Dedifferentiated amniotic fluid mesenchymal stem cell (primary cell): ENCODE measurements around the gene STRADA.
A peak's percentile ranks its signal among the peaks of the same experiment; 100 is the strongest.

ENCODE experiments used
- DNase-seq: peaks from one replicate; pipeline ENCODE4 v3.0.0-alpha.2; 2016; ENCODE audit errors: extremely low spot score

Gene STRADA, protein sequence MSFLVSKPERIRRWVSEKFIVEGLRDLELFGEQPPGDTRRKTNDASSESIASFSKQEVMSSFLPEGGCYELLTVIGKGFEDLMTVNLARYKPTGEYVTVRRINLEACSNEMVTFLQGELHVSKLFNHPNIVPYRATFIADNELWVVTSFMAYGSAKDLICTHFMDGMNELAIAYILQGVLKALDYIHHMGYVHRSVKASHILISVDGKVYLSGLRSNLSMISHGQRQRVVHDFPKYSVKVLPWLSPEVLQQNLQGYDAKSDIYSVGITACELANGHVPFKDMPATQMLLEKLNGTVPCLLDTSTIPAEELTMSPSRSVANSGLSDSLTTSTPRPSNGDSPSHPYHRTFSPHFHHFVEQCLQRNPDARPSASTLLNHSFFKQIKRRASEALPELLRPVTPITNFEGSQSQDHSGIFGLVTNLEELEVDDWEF

GRCh38 chr17:63741408-63742173 is at the start of gene STRADA:
TSS of gene STRADA (minus strand) at chr17:63741799. CDS start at chr17:63728369, 13,430 bp downstream.
- peak; percentile 92 for DNase-seq

GRCh38 chr17:63790057-63790456 is 48.5 kb upstream of the STRADA start:
- no peak for DNase-seq

DNA sequence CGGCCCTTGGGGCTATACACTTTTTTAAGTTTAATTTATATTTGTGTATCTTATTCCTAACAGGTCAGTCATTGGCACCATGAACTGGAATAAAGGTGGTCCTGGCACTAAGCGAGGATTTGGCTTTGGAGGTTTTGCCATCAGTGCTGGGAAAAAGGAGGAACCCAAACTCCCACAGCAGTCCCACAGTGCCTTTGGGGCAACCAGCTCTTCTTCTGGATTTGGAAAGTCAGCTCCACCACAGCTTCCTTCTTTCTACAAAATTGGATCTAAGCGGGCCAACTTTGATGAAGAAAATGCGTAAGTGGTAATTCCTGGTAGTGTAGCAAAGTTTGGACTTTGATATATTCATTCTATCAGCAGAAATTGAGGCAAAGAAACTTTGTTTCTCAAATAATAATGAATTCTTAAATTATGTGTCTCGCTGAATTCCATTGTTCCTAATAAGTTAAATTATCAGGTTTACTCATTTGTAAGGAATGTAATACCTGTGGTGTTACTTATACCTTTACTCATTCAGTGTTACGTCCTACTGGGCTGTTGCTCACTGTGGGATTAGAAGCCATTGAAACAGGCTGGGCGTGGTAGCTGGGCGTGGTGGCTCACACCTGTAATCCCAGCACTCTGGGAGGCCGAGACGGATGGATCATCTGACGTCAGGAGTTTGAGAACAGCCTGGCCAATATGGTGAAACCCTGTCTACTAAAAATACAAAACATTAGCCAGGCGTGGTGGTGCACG is 45.5 kb upstream of the STRADA start:
- no peak for DNase-seq

DNA sequence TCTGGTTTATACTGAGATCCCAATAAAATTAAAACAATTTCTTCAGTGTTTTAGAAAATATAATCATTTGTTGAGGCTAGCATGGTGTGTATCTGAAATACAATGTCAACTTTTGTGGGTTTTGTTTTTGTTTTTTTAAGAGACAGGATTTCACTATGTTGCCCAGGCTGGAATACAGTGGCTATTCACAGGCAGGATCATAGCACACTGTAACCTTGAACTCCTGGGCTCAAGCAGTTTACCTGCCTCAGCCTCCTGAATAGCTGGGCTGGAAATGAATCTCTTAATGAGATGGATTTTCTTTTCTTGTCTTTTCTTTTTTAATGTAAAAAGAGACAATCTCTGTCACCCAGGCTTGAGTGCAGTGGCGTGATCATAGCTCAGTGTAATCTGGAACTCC is 44.5 kb upstream of the STRADA start:
- no peak for DNase-seq

DNA sequence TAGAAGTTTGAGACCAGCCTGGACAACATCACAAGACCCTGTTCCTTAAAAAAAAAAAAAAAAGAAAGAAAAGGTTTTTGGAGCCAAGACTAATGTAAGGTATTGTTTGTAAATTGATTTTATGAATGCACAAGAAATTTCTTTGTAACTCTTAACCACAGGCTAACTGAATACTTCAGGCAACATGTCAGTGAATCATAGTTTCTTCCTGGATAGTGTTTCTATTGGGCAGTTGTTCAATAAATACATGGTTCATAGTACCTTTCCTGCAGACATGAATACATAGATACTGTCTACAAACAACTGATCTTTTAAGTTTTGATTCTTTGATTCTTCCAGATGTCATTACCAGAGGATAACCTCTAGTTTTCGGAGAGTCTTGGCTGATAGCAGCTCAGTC is 44.0 kb upstream of the STRADA start:
- DNase-seq = peak; percentile 53

GRCh38 chr17:63783522-63783921 is 41.9 kb upstream of the STRADA start:
- DNase-seq = no peak

DNA sequence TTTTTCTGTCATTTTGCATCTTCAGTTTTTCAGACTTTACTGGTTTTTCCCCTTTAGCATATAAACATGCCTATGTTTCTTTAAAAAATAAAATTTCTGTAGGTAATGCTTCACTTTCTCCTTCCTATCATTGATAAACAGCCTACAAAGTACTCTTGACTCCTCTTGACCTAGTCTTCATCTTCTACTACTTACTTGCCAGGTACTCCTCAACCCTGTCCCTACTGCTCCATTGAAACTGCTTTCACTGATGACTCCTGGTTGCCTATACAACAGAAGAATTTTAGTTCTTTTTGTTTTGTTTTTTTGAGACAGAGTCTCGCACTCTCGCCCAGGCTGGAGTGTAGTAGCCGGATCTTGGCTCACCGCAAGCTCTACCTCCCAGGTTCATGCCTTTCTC is 39.3 kb upstream of the STRADA start:
- no peak for DNase-seq

DNA sequence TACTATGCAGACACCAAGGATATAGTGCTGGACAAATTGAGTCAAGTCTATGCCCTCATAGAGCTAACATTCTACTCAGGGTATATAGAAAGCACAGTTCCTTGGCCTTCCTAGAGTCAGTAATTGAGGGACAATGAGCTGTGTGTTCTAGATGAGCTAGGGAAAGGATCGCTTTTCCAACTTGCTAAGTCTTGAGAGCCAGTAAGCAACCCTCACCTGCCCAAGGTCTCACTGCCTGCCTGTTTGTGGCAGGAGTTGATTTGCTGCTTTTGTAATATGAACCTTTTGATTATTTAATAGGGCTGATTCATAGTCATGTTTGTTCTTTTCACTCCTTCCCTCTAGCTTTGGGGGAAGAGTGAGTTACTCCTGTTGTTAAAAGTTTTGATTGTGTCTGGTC is 38.9 kb upstream of the STRADA start:
- DNase-seq = no peak

DNA sequence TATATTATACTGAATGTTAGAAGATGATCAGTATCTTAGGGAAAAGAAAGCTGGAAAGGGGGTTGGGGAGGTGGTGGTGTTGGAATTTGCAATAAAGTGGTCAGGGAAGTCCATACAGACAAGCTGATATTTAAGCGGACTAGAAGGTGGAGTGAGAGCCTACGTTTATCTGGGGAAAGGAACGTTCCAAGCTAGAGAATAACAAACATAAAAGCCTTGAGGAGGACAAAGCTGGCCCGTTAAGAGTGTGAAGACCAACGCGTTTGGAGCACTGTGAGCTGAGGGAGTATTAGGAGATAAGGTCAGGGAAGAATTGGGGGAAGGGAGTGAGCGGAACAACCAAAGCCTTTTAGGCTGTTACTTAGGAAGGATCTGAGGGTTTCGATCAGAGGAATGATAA is 33.8 kb upstream of the STRADA start:
- no peak for DNase-seq

- DNase-seq = no peak
Measured at GRCh38 chr17:63774969-63775265, 33.3 kb upstream of the STRADA start.

DNA sequence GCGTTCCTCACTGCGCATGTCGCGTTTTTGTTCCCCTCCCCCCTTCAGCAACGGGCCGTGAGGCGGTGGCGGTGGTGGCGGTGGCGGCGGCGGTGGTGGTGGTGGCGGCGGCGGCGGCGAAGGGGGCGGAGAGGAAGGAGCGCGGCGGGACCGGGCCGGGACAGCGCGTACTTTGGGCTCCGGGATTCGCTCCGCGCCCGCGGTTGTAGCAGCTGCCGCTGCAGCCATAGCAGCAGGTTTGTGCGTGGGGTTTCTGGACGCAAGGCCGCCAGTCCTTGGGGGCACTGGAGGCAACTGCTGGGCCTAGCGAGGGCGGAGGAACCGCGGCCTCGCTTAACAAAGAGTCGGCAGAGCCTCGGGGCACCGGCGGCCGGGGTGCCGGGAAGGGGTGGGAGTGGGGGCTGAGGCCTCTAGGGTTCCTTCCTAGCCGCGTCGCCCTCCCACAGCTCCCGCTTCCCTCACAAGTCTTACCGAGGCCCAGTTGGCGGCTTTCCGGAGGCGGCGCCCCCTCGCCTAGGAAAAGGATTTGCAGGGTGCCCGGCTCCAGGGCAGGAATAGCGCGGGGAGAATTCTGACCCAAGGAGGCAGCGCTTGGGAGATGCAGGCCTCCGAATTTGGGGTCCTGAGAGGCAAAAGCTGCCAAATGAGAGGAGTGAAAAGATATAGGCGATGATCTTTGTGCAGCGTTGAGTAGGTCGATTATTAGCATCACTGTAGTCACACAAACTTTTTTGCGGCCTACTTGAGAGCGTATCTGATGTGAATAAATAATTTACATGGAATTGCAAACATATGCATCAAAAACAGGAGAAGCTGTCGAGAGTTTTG is 32.8 kb upstream of the STRADA start, which contains the start of gene DDX42:
TSS of gene DDX42 (plus strand) at position 30 of the 828 bp plus-strand sequence. CDS start 12,880 bp downstream, outside the sequence.
- peak; percentile 29 for DNase-seq

DNA sequence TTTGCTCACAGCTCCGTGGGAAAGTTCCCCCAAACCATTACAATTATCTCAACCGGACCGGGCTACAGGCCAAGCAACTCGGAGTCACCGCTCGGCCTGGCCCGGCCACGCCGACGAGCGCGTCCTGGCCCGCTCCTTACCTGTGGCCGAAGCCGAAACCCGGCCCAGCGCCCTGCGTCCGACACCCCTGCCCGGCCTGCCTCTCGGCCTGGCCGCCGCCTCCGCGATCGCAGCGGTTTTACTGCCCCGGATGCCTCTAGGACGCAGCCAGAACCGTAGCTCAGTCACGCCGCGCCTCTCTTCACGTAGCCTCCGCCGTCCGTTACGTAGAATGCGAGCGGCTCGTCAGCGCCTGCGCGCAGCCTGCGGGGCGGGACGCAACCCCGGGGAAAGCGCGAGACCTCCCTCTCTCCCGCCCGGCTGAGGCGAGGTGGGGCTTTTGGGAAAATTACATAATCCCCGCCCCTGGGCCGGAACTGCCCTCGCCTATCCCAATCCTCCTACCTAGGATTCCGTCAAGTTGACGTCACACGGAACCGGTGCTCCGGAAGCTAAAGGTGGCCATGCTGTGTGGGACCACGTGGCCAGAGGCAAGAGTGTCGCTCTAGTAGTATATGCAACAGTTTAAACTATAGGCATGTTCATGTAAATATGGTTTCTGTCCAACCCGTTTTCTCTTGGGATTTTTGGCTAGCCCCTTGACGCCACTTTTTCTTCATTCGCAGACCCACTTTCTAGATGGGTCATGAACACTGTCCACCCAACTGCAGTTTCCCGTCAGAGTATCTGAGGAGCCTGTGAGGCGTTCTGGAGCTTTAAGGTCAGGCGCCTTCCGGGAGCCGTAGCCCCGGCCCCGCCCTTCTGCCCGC is 31.9 kb upstream of the STRADA start, which contains the start of gene CCDC47:
TSS of gene CCDC47 (minus strand) at position 326 of the 869 bp plus-strand sequence. CDS start 7,422 bp downstream, outside the sequence.
- DNase-seq = peak; percentile 99

DNA sequence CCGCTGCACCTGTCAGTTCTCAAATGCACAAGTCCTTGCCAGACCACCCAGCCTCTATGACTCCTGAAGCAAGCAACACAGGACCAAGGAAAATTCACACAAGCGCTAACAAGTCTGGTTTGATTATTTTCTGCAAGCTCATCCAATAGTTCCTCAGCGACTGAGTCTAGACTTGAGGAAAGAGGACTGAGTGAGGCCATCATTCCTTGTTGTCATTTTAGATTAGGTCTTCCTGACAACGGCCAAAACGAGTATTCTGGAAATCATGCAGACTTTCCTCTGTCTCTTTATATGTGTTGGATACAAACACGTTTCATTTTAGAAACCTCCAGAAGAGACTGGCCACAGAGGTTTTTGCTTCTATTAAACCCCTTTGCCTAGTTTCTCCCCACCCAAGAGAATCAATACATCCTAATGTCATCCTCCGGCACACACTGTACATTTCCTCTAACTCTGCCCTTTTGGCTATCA is 31.2 kb upstream of the STRADA start:
- DNase-seq = peak; percentile 29

- no peak for DNase-seq
Measured at GRCh38 chr17:63768433-63768832, 26.8 kb upstream of the STRADA start.

DNA sequence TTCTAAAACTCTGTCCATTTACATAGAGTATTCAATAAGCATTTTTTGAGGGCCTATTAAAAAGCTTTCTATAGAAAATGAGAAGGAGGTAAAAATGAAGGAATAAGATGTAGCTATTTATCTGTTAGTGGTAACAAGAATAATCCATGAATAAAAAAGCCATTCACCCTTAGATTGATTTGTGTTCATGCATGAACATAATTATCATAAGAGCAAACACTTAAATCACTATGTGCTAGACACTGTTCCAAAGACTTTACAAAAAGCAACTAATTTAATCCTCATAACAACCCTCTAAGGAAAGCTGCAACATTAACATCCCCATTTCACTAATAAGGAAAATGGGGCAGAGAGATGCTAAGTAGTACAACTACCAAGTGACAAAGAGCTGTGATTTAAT is 25.2 kb upstream of the STRADA start:
- no peak for DNase-seq

GRCh38 chr17:63764716-63765115 is 23.1 kb upstream of the STRADA start:
- DNase-seq = no peak

DNA sequence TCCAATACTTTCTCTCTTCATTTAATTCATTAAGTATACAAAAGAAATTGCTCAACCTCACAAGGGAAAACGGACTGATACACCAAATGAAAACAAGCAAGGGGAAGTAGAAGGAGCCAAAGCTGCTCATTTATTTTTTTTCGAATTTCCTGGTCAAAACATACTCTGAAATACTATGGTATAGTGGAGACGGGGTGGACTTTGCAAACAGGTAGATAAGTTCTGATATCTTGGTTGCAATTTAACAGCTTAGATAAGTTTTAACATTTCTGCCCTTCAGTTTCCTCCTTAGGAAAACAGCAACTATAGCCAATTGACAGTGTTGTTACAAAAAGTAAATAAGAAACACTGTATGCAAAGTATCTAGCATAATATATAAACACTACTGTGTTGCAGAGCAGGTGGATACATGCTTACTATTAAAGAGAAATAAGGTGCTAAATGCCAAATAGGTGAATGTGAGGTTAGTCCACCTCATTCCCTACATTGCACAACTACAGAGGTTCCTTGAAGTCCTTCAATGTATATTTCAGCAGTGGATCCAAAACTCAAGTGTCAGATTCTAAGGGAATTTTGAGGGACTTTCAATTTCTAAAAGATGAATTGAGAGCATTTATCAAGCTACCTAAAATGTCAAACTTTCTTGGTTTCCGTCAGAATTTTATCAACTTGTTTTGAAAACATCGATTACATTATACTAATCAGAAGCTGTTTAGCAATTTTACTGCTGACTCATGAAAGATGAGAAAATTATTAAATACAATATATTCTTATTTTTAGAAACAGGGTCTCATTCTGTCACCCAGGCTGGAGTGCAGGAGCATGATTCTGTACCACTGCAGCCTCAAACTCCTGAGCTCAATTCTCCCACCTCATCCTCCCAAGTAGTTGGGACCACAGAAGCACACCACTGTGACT is 20.8 kb upstream of the STRADA start:
- no peak for DNase-seq

DNA sequence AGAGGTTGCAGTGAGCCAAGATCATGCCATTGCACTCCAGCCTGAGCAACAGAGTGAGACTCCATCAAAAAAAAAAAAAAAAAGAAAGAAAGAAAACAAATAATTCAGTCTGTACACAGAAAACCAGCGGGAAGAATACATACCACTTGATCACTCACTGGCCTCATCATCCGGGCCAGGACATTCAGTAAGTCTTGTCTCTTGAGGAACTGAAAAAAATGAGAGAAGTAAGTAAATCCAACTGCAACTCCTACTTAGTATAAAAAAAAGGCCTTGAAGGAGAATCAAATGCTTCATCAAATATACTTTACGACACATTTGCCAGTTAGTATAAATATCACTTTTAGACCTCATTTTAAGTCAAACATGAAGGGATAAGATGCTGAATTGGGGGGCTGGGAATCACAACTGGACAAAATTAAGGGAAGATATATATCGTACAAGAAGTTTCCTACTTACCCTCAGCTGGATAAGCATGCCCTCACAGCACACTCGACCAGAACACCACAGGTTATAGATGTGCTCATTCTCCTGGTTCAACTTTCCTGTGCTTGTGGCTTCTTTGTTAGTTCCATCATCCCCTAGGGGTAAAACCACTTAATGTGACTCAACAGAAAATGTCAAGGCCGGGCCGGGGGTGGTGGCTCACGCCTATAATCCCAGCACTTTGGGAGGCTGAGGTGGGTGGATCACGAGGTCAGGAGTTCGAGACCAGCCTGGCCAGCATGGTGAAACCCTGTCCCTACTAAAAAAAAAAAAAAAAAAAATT is 19.4 kb upstream of the STRADA start:
- DNase-seq = no peak
